Stimulated activated CD4-positive, alpha-beta T cell treated with anti-CD3 and anti-CD28 coated beads, Interleukin-15, amount 100 ng/mL, for 48 hours (primary cell): ENCODE results near the gene CD164L2.

Source experiments
- DNase-seq, 2 donors: peaks; one replicate each; pipeline ENCODE4 v3.0.0-alpha.2; 2020; ENCODE audit warnings: low read depth in 2 of 2

CD164L2 gene

GRCh38 chr1:27363766-27364695 is 19.1 kb downstream of the CD164L2 start:
- DNase-seq: no peak

- DNase-seq: no peak
Measured at GRCh38 chr1:27361553-27361952, 21.6 kb downstream of the CD164L2 start.

DNA sequence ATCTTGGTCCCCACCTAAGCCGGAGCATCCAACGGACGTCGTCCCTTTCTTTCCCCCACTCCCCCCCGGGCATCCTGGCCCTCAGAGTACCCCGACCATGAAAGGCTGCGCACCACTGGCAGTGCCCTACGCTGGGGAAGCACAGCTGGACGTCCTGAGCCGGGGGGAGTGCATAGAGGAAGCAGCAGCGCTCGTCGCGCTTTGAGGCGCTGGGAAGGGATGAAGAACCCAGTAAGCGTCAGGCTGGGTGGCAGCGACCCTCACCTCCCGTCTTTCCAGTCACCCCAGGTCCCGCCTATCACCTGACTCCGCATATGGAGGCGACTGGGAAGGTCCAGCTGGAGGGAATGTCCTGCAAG is 22.1 kb downstream of the CD164L2 start:
- no peak for DNase-seq

DNA sequence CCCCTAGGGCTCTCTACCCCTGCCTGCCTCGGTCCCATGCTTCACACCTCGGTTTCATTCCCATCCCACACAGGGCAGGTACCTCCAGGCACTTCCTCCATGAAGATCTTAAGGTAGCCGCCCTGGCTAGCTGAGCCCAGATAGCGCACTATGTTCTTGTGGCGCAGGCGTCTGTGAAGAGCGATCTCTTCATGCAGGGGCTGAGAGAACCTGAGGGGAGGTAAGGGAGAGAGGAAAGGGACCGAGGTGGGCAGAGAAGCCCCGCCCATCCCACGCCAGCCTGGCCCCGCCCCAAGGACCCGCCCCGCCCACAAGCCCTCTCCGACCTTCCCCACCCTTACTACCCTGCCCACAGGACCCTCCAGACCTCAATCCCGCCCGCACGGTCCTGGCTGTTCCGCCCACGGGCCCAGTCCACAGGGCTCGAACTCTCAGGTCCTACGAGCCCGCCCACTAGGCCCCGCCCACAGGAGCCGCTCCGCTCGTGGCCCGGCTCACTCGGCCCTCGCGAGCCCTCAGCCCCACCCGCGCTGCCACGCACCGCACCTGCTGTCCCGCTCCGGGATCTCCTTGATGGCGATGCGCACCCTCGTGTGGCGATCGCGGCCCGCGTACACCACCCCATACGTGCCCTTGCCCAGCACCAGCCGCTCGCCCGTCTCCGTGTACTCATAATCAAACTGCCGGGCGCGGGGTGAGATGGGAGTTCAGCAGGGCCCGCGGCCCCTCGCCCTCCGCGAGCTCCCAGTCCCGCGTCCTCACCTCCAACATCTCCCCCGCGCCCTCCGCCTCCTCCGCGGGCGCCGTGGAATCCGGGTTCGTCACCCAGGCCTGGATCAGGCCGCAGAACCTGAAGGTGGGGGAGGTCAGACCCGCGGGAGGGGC is 22.7 kb downstream of the CD164L2 start:
- no peak for DNase-seq

DNA sequence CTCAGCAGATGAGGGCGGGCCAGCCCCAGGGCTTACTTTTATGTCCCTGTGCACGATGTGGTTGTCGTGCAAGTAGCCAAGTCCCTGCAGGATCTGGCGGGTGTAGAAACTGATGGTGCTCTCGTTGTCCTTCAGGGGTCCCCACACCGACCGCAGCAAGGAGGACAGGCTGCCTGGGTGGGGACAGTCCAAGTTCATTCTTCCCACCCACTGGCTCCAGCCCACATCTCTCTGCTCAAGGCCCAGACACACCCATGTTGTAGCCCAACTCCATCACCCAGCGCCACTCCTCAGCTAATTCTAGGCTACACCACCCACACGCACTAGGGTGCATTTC is 23.3 kb downstream of the CD164L2 start:
- no peak for DNase-seq

- no peak for DNase-seq
Measured at GRCh38 chr1:27358928-27359313, 24.2 kb downstream of the CD164L2 start.

DNA sequence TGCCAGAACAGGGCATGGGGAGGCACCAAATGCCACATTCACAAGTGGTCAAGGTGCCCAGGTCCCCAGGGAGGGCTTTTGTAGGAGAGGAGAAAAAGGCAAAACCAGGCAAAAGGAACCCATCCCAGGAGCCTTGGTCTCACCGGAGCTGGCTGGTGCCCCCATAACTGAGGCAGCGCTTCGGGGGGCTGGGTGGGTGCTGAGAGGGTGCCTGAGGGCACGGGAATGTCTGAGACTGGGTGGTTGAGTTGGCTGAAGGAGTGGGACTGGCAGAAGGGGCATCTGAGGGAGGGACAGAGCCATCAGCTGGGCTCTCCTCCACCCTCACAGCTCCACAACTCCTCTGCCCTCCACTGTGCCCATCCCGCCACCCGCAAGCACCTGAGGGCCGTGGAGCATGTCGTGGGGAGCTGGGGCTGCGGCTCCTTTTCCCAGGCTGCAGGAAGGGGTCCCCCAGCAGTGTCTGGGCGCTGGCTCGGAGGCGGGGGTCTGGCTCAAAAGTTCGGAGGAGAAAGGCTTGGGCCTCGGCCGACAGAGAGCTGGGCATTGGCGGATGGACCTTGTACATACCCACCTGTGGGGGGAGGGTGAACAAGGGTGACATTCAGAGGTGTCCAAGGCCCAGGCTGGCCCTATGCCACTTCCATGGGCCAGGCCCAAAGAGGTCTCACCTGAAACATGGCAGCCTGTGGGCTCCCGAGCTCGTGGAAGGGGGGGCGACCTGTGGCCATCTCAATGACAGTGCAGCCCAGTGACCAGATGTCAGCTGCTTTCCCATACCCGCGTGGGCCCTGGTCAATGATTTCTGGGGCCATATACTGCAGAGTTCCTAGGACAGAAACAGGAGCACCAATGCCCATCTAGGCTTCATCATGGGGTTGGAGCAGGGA is 24.9 kb downstream of the CD164L2 start:
- DNase-seq: no peak

GRCh38 chr1:27357281-27358037 is 25.7 kb downstream of the CD164L2 start:
- DNase-seq: peak; percentile 70 to 72

DNA sequence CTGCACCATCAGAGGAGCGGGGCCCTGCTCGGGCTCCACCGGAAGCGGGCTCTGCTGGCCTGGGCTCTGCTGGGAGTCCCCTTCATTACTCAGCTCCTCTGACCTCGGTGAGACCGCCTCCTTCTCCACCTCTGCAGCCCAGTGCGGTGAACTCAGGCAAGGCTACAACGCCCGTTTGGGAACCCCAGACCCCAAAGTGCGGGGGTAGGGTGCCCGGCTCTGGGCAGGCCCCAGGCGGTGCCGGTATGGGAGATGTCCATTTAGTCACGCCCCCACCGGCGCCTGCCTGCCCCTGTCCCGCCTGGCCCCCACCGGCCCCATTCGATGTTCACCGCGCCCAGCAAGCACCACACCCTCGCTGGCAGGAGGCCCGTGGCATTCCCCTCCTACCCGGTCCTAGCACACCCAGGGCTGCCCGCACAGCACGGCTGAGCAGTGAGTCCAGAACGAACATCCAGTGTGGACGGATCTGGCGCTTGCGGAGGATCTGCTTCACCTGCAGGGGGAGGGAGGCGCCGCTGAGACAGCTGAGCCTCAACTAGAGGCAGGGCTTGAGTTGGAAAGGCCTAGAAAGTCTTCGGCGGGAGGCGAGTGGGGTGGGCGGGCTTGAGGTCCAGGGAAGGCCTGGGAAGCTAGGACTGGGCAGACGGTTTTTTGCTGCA is 26.4 kb downstream of the CD164L2 start:
- DNase-seq: no peak

DNA sequence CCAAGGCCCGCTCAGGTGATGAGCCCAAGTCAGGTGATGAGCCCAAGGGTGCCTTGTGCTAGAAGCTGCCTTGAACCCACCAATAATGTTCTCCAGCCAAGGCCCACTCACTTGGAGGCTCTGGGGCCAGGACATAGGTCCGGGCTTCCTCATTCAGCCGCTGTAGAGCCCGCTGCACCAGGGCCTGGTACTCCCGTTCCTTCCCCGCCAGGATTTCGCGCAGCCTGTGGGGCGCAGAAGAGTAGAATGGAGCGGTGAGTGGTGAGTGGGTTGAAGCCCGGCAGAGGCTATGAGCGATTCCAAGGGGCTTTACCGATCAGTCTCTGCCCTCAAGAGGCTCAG is 26.9 kb downstream of the CD164L2 start:
- DNase-seq: no peak

DNA sequence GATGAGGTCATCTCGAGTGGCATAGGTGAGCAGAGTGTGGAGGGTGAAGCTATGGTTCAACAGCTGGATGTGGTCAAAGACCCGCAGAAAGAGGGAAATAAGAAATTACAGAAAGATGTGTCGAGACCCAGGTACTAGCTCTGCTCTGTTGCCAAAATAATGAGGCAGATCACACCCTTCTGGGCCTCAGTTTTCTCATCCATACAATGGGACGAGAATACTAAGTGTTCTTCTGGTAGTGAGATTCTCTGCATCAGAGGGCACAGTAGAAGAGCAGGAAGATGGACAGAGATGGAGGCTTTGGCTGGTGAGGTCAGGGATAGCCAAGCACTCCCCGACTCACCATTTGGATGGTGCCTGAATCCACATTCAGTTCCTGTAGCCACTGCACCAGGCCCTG is 27.4 kb downstream of the CD164L2 start:
- DNase-seq: no peak

- DNase-seq: no peak
Measured at GRCh38 chr1:27353629-27354028, 29.5 kb downstream of the CD164L2 start.

DNA sequence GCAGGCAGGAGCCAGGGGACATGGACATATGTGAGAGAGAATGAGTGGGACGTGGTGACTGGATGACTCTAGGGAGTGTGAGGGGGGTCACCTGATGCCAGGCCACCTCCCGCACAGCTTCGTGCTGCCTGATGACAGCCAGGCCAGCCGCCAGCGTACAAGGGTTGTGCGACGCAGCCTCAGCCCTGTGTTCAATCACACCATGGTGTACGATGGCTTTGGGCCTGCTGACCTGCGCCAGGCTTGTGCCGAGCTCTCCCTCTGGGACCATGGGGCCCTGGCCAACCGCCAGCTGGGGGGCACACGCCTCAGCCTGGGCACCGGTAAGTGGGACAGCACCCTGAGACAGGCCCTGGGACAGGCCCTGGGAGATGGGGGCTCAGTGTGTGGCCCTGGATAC is 30.0 kb downstream of the CD164L2 start:
- DNase-seq: no peak

- DNase-seq: no peak
Measured at GRCh38 chr1:27351541-27352107, 31.5 kb downstream of the CD164L2 start.

DNA sequence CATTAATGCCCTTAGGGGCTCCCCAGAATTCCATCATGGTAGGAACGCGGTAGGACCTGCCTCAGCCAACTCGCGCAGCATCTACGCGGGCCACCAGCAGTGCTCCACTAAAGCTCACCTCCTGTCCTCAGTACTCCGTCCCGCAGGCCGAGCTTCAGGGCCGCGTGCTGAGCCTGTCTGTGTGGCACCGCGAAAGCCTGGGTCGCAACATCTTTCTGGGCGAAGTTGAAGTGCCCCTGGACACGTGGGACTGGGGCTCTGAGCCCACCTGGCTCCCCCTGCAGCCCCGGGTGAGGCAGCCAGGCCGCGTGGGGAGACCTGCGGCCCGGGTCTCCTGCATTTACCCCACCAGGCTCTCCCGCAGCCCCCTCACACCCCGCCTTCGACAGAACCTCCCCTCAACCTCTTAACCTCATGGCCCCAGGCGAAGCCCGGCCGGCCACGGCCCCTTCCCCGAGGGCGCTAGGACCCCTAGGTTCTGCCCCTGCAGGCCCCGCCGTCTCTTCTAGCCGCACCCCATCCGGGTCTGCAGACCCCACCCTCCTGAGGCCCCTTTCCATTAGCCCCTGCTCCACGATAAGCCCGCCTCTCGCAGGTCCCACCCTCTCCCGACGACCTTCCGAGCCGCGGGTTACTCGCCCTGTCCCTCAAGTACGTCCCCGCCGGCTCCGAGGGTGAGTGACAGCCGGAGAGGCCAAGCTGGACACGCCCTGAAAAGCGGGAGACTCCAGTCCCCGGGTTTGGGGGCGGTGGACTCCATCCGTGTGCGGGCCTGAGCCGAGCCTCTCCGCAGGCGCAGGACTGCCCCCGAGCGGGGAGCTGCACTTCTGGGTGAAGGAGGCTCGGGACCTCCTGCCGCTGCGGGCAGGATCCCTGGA is 32.2 kb downstream of the CD164L2 start:
- no peak for DNase-seq

- DNase-seq: no peak
Measured at GRCh38 chr1:27349784-27350662, 33.1 kb downstream of the CD164L2 start.

DNA sequence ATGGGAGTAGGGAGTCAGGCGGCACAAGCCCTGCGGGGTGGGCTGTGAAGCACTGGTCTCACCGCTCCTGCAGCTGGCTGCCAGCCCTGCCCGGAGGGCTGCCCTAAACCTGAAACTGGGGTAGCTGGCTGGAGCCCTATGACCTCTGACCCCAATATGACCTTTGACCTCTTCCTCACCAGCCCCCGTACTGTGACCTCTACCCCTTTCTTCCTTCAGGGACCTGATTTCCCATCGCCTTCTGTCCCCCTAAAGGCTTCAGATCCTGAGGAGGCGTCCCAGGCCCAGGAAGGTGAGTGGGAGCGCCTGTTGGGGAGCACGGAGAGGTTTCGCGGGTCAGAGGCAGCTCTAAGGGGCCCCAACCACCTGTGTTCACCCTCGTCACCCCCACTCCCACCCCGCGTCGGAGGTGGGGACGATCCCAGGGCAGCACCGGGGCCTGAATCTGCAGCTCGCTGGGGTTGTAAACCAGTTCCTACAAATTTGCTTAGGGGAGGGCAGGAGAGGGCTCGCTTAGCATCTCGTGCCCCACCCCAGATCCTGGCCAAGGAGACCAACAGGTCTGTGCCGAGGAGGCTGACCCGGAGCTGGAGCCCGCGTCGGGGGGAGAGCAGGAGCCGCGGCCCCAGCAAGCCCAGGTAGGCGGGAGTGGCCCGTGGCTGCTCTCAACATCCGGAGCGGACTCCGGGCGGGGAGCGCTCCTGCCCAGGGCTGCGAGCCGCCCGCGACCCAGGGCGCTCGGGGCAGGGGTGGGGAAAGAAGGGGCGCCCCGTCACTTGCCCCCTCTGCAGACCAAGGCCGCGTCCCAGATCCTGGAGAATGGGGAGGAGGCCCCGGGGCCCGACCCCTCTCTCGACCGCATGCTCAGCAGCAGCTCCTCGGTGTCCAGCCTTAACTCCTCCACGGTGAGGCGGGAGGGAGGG is 34.0 kb downstream of the CD164L2 start:
- DNase-seq: no peak
